Caco-2 (cell line): Measurements from ENCODE around the gene TMPRSS3. TPM values are rescaled to one million over a fixed set of nuclear protein-coding genes. Genes with fewer than 3 reads are reported as not detected.

Experiments used
- BruUV-seq: library from RNA; stranded (reverse); fragments of 400-500 nt; replicated peaks from 2 replicates; lab custom pipeline; 2021; lab: Mats Ljungman, UMichigan
- CTCF ChIA-PET: fragments of 300-600 bp; sonication (Branson Sonifier 250); formaldehyde crosslinking; loops from one replicate; lab custom pipeline; 2022; ENCODE audit warnings: antibody characterized with exemption; lab: Charles Lee
- POLR2A ChIA-PET: fragments of 300-600 bp; sonication (Branson Sonifier 250); formaldehyde crosslinking; loops from one replicate; lab custom pipeline; 2022; ENCODE audit warnings: antibody characterized with exemption; lab: Charles Lee
- DNase-seq, 2 experiments: peaks; one replicate each; pipeline versions ENCODE4 v3.0.0 to v3.0.0-alpha.2; 2020 to 2022
- H3K27me3 ChIP-seq: replicated peaks from 2 replicates; pipeline ENCODE4 v1.6.0; 2011; ENCODE audit warnings: low read length; ENCODE audit not compliant: control insufficient read depth, insufficient read depth
- H3K36me3 ChIP-seq: 2 replicates; pipeline ENCODE4 v1.5.1; 2011; ENCODE audit warnings: low read length; ENCODE audit not compliant: control insufficient read depth, insufficient read depth
- H3K4me1 ChIP-seq: fragments of 250-450 bp; sonication (Bioruptor Pico); 2 replicates; pipeline ENCODE4 v1.5.1; 2020; ENCODE audit warnings: mild to moderate bottlenecking
- H3K4me3 ChIP-seq: 2 replicates; pipeline ENCODE4 v1.5.1; 2011; ENCODE audit warnings: low read depth, mild to moderate bottlenecking, control low read depth, low read length
- H3K9me3 ChIP-seq: fragments of 250-450 bp; sonication (Bioruptor Pico); 2 replicates; pipeline ENCODE4 v1.5.1; 2020; ENCODE audit warnings: mild to moderate bottlenecking, moderate library complexity
- H3K27ac Mint-ChIP-seq: one replicate; pipeline ENCODE4 v1.8.0; 2022; ENCODE audit warnings: mixed read lengths; ENCODE audit not compliant: unreplicated experiment
- H3K27me3 Mint-ChIP-seq: one replicate; pipeline ENCODE4 v1.8.0; 2022; ENCODE audit warnings: mixed read lengths; ENCODE audit not compliant: insufficient read depth, unreplicated experiment
- H3K36me3 Mint-ChIP-seq: one replicate; pipeline ENCODE4 v1.8.0; 2022; ENCODE audit warnings: mild to moderate bottlenecking, mixed read lengths; ENCODE audit not compliant: insufficient read depth, unreplicated experiment
- H3K4me1 Mint-ChIP-seq: one replicate; pipeline ENCODE4 v1.8.0; 2022; ENCODE audit warnings: low read depth, mixed read lengths; ENCODE audit not compliant: unreplicated experiment
- H3K4me3 Mint-ChIP-seq: one replicate; pipeline ENCODE4 v1.8.0; 2022; ENCODE audit warnings: mild to moderate bottlenecking, moderate library complexity, mixed read lengths; ENCODE audit not compliant: unreplicated experiment
- H3K9me3 Mint-ChIP-seq: one replicate; pipeline ENCODE4 v1.8.0; 2022; ENCODE audit warnings: mixed read lengths; ENCODE audit not compliant: unreplicated experiment
- intact Hi-C: fragments of 100-400 bp; cut with micrococcal nuclease; formaldehyde crosslinking; loops from one replicate; pipeline ENCODE4 v1.10.0; 2022; ENCODE audit not compliant: unreplicated experiment
- total RNA-seq: library from RNA; stranded (reverse); gene quantifications from 2 replicates; pipeline ENCODE4 v1.2.3, GENCODE V29; 2022
- TF ChIP-seq, protein P1 (sequence below), 2 experiments: fragments of 200-600 bp in 1 of 2; IDR thresholded peaks; 1 replicate in 1 of 2; 2 replicates in 1 of 2; pipeline versions ENCODE4 v1.5.1 to v1.8.0; 2011 to 2022; ENCODE audit warnings: antibody characterized with exemption in 1 of 2, control low read depth in 1 of 2, inconsistent platforms in 1 of 2, low read depth in 1 of 2, low read length in 1 of 2, mild to moderate bottlenecking in 1 of 2, moderate library complexity in 1 of 2; ENCODE audit not compliant: insufficient read depth in 1 of 2, severe bottlenecking in 1 of 2, unreplicated experiment in 1 of 2

Gene TMPRSS3
- total RNA-seq, 1 experiment from 2014 or later = not detected

- Histone ChIP-seq H3K4me1 (no peaks in the 10 kb centered on the region), H3K9me3 (no peaks in the 10 kb centered on the region), H3K36me3 (no peaks in the 10 kb centered on the region), H3K27me3 (no peaks in the 10 kb centered on the region), H3K4me3 (no peak overlapping the region)
- no peaks in the 10 kb centered on the region for H3K27me3 Mint-ChIP-seq
- intact Hi-C loops = no loop called here
- no peak overlapping the region for H3K27ac Mint-ChIP-seq
- TF ChIP-seq, protein P1, sequence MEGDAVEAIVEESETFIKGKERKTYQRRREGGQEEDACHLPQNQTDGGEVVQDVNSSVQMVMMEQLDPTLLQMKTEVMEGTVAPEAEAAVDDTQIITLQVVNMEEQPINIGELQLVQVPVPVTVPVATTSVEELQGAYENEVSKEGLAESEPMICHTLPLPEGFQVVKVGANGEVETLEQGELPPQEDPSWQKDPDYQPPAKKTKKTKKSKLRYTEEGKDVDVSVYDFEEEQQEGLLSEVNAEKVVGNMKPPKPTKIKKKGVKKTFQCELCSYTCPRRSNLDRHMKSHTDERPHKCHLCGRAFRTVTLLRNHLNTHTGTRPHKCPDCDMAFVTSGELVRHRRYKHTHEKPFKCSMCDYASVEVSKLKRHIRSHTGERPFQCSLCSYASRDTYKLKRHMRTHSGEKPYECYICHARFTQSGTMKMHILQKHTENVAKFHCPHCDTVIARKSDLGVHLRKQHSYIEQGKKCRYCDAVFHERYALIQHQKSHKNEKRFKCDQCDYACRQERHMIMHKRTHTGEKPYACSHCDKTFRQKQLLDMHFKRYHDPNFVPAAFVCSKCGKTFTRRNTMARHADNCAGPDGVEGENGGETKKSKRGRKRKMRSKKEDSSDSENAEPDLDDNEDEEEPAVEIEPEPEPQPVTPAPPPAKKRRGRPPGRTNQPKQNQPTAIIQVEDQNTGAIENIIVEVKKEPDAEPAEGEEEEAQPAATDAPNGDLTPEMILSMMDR (IDR thresholded peaks at IDR 0.05; ENCODE audit: insufficient read depth in 1 of 2, low read depth in 1 of 2, low read length in 1 of 2, severe bottlenecking in 1 of 2, unreplicated experiment in 1 of 2) = no peak
- ChIA-PET CTCF (no interaction called here), POLR2A (no interaction called here)
- no peaks in the 10 kb centered on the region for H3K9me3 Mint-ChIP-seq
- H3K36me3 Mint-ChIP-seq = no peaks in the 10 kb centered on the region
- BruUV-seq = no TSS peak
- no peak for DNase-seq
- H3K4me1 Mint-ChIP-seq = no peaks in the 10 kb centered on the region
- H3K4me3 Mint-ChIP-seq = no peak overlapping the region
These were observed 18.2 kb upstream of the TMPRSS3 start for GRCh38 chr21:42414066-42414465.

- BruUV-seq = no TSS peak
- no peak overlapping the region for H3K27ac Mint-ChIP-seq
These were observed 17.6 kb upstream of the TMPRSS3 start for GRCh38 chr21:42413500-42413899.

GRCh38 chr21:42413093-42413492 lies 17.2 kb upstream of the TMPRSS3 start:
- Histone ChIP-seq H3K36me3 (no peaks in the 10 kb centered on the region), H3K4me3 (no peak overlapping the region), H3K9me3 (no peaks in the 10 kb centered on the region), H3K27me3 (no peaks in the 10 kb centered on the region), H3K4me1 (no peaks in the 10 kb centered on the region)
- BruUV-seq = no TSS peak
- intact Hi-C loops = no loop called here
- H3K9me3 Mint-ChIP-seq = no peaks in the 10 kb centered on the region
- H3K27me3 Mint-ChIP-seq = no peaks in the 10 kb centered on the region
- DNase-seq = no peak
- ChIA-PET POLR2A (no interaction called here), CTCF (no interaction called here)
- H3K4me1 Mint-ChIP-seq = no peaks in the 10 kb centered on the region
- TF ChIP-seq, protein P1 (IDR thresholded peaks at IDR 0.05; ENCODE audit: insufficient read depth in 1 of 2, low read depth in 1 of 2, low read length in 1 of 2, severe bottlenecking in 1 of 2, unreplicated experiment in 1 of 2) = no peak
- no peaks in the 10 kb centered on the region for H3K36me3 Mint-ChIP-seq
- no peak overlapping the region for H3K4me3 Mint-ChIP-seq
- H3K27ac Mint-ChIP-seq = no peak overlapping the region

More at GRCh38 chr21:42413500-42413899, 17.6 kb upstream of the TMPRSS3 start:
- CTCF ChIA-PET = no interaction called here
- POLR2A ChIA-PET = no interaction called here
- no peak for DNase-seq
- Mint-ChIP-seq H3K4me1 (no peaks in the 10 kb centered on the region), H3K27me3 (no peaks in the 10 kb centered on the region), H3K36me3 (no peaks in the 10 kb centered on the region), H3K4me3 (no peak overlapping the region), H3K9me3 (no peaks in the 10 kb centered on the region)
- no peaks in the 10 kb centered on the region for H3K9me3 ChIP-seq
- TF ChIP-seq, protein P1 (IDR thresholded peaks at IDR 0.05; ENCODE audit: insufficient read depth in 1 of 2, low read depth in 1 of 2, low read length in 1 of 2, severe bottlenecking in 1 of 2, unreplicated experiment in 1 of 2) = no peak
- H3K4me3 ChIP-seq = no peak overlapping the region
- no peaks in the 10 kb centered on the region for H3K36me3 ChIP-seq
- H3K27me3 ChIP-seq = no peaks in the 10 kb centered on the region
- no peaks in the 10 kb centered on the region for H3K4me1 ChIP-seq
- intact Hi-C loops = no loop called here
